GM18867 (cell line): ENCODE measurements around the gene PHACTR3.

Experiments used
- ATAC-seq: cut with Tn5 transposase; IDR thresholded peaks from one replicate; pipeline ENCODE4 v1.9.1; 2021; ENCODE audit warnings: mild to moderate bottlenecking, moderate library complexity; ENCODE audit not compliant: unreplicated experiment

PHACTR3 gene

DNA sequence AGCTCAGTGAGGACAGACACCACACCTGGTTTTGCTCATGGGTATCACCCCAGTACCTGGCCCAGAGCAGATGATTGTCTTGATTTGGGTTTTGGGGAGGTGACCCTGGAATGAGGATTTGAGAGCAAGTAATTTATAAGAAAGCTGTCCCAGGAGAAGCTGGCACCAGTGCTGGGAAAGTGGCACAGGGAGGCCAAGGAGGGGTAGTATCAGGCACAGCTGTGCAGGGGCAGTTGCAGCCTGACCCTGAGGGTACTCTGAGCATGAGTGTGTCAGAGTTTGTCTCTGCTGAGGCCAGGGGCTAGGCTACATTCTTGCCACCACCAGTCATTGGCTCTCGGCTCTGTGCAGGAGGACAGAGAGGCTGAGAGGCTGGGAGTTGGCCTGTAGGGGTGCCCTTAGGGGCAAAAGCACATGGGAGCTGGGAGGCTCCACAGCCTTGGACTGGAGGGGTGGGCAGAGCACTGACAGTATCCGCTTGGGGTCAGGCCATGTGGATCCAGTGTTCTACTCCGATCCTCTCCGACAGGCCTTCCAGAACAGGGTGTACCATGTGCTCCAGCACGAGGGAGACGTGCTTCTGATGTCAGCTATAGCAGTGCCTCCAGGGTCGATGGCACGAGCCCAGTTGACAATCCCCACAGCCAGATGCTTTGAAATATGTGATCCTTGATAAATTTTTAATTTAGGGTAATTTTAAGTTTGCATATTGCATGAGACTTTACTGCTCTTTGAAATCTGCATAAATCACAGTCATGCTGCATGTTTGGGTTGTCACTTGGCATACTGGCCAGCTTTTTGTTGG is 121.3 kb downstream of the PHACTR3 start:
- no peak for ATAC-seq

DNA sequence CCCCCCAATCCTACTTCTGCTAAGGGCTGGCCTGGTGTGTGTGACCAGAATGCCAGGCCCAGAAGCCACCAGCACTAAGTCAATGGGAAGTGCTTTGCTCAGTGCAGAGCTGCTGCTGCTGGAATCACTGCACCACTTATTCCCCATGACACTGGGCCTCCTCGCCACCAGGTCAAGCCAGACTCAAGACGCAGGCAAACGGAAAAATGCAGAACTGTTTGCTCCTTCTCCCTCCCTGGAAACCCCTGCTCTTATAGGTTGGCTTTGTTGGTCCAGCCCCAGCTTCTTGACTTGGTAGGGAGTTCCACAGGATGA is 121.9 kb downstream of the PHACTR3 start:
- no peak for ATAC-seq

GRCh38 chr20:59728722-59729430 is 124.5 kb downstream of the PHACTR3 start:
- no peak for ATAC-seq

GRCh38 chr20:59729506-59729905 is 125.2 kb downstream of the PHACTR3 start:
- no peak for ATAC-seq

DNA sequence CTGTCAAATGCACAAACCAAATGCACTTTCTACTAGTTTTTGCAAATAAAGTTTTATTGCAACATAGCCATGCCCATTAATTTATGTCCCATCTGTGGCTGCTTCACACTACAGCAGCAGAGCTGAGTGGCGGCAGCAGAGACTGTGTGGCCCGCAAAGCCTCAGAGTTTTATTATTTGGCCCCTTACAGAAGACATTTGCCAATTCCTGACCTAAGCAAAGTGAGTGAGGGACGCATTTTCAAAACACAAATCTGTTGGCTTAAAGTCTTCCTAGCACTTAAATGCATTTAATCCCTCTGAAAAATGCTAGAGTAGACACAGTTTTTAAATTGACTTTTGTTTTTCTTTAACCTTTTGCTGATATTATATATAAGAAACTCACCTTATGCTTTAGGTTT is 126.4 kb downstream of the PHACTR3 start:
- ATAC-seq = no peak

GRCh38 chr20:59731376-59731775 is 127.0 kb downstream of the PHACTR3 start:
- ATAC-seq = no peak

GRCh38 chr20:59733351-59733750 is 129.0 kb downstream of the PHACTR3 start:
- ATAC-seq = no peak

DNA sequence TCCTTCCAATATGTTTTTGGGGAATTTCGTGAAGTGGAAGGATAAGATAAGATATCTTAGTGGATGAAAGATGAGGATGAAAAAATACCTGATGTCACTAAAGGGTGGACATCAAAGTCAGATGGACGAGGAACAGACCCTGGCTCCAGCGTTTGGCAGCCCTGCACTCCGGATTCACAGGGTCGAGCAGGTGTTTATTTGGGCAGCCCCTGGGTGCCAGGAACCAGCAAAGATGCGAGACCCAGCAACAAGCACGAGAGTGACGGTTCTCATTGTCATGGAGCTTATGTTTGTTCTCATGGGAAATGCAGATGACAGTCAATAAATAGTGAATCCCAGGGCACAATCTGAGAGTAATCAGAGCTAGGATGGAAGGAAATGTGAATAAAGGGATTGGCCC is 131.1 kb downstream of the PHACTR3 start:
- no peak for ATAC-seq

- no peak for ATAC-seq
Observed at GRCh38 chr20:59735917-59736316, 131.6 kb downstream of the PHACTR3 start.

DNA sequence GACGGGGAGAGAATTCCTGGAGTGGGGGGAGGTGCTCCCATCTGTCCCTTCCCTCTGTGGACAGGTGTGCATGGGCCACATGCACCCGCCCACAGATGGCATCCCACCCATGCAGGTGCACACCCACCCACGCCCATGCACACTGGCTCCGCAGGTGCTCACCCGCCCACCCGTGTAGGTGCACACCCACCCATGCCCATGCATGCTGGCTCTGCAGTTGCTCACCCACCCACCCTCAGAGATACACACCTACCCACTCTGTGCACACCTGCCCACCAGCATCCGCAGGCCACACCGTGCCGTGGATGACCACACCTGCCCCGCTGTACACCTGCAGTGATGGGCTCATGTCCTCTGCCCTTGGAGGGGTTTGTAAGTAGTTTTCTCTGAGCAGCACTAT is 132.0 kb downstream of the PHACTR3 start:
- ATAC-seq = no peak

GRCh38 chr20:59737073-59737666 is 132.8 kb downstream of the PHACTR3 start:
- no peak for ATAC-seq

DNA sequence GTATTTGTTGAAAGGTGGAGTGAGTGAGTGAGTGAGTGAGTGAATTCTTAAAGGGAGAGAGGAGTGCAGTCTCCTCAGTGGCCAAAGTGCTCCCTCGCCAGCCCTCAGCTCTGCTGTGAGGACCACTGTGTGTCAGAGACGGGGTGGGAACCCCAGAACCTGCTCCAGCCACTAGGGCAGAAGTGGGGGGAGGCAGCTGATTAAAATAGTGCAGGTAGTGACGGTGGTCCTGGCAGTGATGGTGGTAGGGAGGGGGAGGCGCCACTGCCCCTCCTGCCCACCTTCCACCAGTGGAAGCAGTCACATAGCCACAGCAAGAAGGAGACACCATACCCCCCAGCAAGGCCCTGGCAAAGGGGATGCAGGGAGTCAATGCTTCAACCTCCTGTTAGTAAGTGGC is 133.5 kb downstream of the PHACTR3 start:
- ATAC-seq = no peak

GRCh38 chr20:59738851-59739250 is 134.5 kb downstream of the PHACTR3 start:
- ATAC-seq = no peak

DNA sequence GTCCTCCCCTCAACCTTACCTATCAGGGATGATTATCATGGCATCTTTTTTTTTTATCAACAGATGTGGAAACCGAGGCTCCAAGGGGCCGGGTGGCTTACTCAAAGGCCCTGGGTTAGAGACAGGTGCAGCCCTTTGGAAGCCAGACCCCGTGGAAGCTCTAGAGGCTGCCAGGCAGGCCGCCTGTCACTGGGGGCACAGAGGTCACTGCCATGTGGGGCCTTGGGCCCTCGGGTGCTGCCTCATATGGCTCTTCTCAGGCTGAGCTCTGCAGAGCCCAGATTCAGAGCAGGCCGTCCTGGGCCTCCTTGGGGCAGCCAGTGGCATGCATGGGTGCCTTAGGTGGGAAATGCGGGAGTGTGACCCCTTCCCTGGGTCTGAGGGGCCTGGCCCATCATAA is 136.3 kb downstream of the PHACTR3 start:
- ATAC-seq = no peak

DNA sequence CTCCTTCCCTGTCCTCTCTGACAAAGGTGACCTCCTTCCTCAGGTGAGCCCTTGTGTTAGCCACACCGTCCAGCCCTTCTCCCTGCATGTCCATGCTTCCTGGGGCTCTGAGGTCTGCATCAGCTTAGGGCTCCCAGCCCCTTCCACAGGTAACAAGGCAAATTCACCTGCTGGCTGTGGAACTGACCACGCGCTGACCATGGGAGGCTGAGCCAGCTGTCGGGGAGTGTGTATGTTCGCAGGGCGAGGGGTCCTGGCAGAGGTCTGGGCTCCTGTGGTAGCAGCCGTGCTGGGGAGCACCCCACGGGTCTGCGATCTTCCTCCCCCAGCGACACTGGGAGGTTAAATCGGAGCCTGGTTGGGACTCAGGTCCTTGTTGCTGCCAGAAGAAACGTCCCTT is 136.7 kb downstream of the PHACTR3 start:
- no peak for ATAC-seq

DNA sequence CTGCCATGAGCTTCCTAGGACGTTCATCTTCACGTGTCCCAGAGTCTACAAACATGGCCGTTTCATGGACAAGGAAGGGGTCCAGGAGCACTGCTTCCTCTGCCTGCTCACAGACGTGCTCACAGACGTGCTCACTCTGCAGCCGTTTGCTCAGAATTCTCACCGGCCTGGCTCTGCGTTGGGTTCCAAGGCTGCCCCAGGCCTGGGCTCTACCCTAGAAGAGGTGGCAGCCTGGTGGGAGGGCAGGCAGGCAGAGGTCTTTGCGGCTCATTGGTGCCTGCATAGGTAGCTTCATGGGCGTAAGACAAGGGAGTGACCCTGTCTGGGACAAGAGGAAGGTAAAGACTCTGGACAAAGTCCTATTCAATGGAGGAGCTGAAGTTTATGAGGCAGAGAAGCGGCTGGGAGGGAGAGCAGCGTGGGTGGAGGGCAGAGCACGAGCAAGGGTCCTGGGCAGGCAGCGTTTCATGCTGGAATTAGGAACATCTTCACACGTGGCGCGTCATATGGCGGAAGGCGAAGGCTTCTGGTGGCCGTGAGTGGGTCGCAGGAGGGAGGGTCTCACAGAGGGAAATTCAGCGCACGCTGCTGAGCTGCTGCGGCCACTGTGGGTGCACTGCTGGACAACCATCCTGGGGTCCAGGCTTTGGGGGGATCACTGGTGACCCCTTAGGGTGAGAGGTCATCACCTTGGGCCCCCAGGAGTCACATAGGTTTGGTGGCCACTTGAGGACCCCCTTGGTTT is 138.2 kb downstream of the PHACTR3 start:
- ATAC-seq = no peak

GRCh38 chr20:59743308-59743707 is 139.0 kb downstream of the PHACTR3 start:
- ATAC-seq = no peak

DNA sequence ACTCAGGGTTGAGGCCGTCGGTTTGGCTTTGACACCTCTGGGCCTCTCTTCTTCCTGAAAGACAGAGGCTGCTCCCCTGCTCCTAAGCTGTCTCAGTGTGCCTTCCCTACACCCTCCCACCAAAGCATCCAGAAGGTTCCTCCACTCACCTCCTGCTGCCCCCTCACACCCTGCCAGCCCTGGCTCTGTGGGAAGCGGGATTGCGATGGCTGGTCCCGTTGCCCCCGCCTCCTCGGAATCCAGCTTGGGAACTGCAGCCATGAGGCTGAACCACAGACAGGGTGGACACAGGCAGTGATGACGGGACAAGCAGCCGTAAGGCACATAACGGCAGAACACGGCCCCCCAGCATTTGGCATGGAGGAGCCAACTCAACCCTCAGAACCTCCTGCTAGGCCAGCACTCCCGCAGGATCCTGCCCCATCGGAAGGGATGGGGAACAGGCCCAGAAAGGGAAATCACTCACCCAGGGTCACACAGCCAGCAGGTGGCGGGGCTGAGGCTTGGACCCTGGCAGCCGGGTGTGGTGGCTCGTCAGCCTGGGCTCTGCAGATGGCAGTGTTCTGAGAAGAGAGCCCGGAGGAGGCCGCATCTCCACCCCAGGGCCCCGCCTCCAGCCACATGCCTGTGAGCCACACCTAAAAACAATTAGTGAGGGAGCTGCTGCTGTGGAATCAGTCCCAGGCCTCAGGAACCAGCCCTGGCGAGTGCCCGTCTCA is 139.6 kb downstream of the PHACTR3 start:
- peak; percentile 92 for ATAC-seq

DNA sequence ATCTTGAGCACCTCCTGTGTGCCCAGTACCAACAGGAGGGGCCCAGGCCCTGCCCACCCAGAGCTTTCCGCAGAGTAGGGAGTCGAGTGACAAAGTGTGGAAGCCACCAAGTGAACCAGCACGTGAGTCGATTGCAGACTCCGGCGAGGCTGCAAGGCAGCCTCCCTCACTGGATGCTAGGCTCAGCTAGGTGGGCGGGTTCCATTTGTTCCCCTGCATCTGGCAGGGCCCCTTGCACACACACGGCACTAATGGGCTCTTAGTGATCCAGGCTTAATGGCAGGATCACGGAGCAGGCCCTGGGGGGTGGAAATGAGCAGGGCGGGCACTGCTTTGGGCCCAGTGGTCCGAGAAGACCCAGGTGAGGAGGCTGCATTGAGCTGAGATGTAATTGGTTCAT is 140.4 kb downstream of the PHACTR3 start:
- no peak for ATAC-seq

GRCh38 chr20:59745201-59745600 is 140.9 kb downstream of the PHACTR3 start:
- ATAC-seq = no peak

DNA sequence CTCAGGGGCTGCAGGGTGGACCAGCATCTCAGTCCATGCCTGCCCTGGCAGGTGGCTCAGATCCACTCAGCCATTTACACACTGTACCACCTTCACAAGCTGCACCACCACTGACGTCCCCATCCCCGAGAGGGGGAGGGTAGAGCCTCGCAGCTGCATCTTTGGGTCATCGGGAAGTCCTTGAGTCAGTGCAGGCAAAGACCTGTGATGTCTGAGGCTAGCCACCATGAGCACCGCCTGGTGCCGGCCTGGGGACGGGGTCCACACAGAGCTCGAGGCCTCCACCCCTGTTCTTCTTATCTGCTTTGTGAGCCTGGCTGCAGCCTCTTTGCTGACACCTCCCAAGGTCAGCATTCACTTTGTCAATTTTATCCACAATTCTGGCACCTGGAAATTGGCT is 141.4 kb downstream of the PHACTR3 start:
- ATAC-seq = no peak
